ENCODE results near the gene DNM1. TPM values are rescaled to one million over a fixed set of nuclear protein-coding genes. Genes with fewer than 3 reads are reported as not detected.

Gene DNM1
- total RNA-seq, 2 donors from 2014 or later: 13.0 to 29.0 TPM

- peaks cover 32% of the 10 kb centered on the region for H3K4me1 ChIP-seq
- no peak overlapping the region for H3K4me3 ChIP-seq
- no peaks in the 10 kb centered on the region for H3K27me3 ChIP-seq
- WGBS, 2 donors: 72 to 79% methylated on average over 14 to 15 of the region's 15 CpGs
- H3K36me3 ChIP-seq (replicated peaks in 1 of 2; ENCODE audit: insufficient read depth in 1 of 2, low read depth in 2 of 2): no peaks in the 10 kb centered on the region
- no peak overlapping the region for H3K27ac ChIP-seq
- no peaks in the 10 kb centered on the region for H3K9me3 ChIP-seq
- ATAC-seq: no peak
- DNase-seq: no peak
- TF ChIP-seq POLR2A (IDR thresholded peaks at IDR 0.05): no peak
- no peak for TF ChIP-seq CTCF (IDR thresholded peaks at IDR 0.05)
- intact Hi-C loops (cut with DNase I): no loop called here
Observed at GRCh38 chr9:128206916-128207910, 4.0 kb downstream of the DNM1 start.

GRCh38 chr9:128208386-128208785 is 5.2 kb downstream of the DNM1 start:
- no peak for ATAC-seq
- Histone ChIP-seq H3K4me3 (no peak overlapping the region), H3K27me3 (no peaks in the 10 kb centered on the region), H3K36me3 (replicated peaks in 1 of 2; ENCODE audit: insufficient read depth in 1 of 2, low read depth in 2 of 2) (no peaks in the 10 kb centered on the region), H3K27ac (no peak overlapping the region), H3K4me1 (peaks cover 33% of the 10 kb centered on the region), H3K9me3 (no peaks in the 10 kb centered on the region)
- no peak for TF ChIP-seq POLR2A (IDR thresholded peaks at IDR 0.05)
- no peak for TF ChIP-seq CTCF (IDR thresholded peaks at IDR 0.05)
- 83 to 93% methylated on average over 7 of the region's 7 CpGs for WGBS, 2 donors
- DNase-seq: no peak
- intact Hi-C loops (cut with DNase I): no loop called here

- no peak overlapping the region for H3K4me3 ChIP-seq
- no peak overlapping the region for H3K27ac ChIP-seq
- H3K36me3 ChIP-seq (replicated peaks in 1 of 2; ENCODE audit: insufficient read depth in 1 of 2, low read depth in 2 of 2): no peaks in the 10 kb centered on the region
- ATAC-seq: no peak
- no peaks in the 10 kb centered on the region for H3K27me3 ChIP-seq
- WGBS, 2 donors: 72 to 82% methylated on average over 13 to 15 of the region's 15 CpGs
- intact Hi-C loops (cut with DNase I): no loop called here
- DNase-seq: no peak
- no peaks in the 10 kb centered on the region for H3K9me3 ChIP-seq
- H3K4me1 ChIP-seq: peaks cover 30% of the 10 kb centered on the region
- TF ChIP-seq POLR2A (IDR thresholded peaks at IDR 0.05) (no peak), CTCF (IDR thresholded peaks at IDR 0.05) (no peak)
Observed at GRCh38 chr9:128208946-128209669, 5.9 kb downstream of the DNM1 start.

GRCh38 chr9:128211186-128211980 is 8.2 kb downstream of the DNM1 start:
- no peak for TF ChIP-seq POLR2A (IDR thresholded peaks at IDR 0.05)
- TF ChIP-seq CTCF (IDR thresholded peaks at IDR 0.05): no peak
- Histone ChIP-seq H3K36me3 (replicated peaks in 1 of 2; ENCODE audit: insufficient read depth in 1 of 2, low read depth in 2 of 2) (no peaks in the 10 kb centered on the region), H3K27ac (peak overlapping the region; percentile 1 to 76 (median 50)), H3K4me1 (peaks cover 41% of the 10 kb centered on the region), H3K9me3 (no peaks in the 10 kb centered on the region), H3K4me3 (no peak overlapping the region), H3K27me3 (no peaks in the 10 kb centered on the region)
- WGBS, 2 donors: 37 to 39% methylated on average over 12 of the region's 12 CpGs
- intact Hi-C loops (cut with DNase I): no loop called here
- DNase-seq: peak in 2 of 4 donors; percentile 55 to 60
- ATAC-seq: peak; percentile 30
